ENCODE measurements around the gene TIMP2.

DNA sequence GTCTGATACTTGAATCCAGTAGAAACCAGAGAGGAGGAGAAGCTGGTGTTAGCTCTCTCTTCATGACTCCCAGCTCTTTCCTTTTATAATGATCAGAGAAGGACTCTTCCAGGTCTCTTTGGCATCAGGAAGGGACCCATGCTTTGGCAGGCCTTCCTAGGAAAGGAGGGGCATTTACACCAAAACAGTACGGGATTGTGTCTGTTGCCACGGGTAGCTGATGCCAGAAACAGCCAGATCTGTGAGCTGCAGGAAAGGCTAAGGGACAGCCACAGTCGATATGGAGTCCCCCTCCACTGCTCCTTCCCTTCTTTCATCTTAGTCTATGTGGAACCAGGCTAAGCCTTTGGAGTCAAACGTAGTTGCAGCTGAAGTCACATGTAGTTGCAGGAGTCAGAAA is 31.5 kb downstream of the TIMP2 start:
- TF ChIP-seq, protein P1, sequence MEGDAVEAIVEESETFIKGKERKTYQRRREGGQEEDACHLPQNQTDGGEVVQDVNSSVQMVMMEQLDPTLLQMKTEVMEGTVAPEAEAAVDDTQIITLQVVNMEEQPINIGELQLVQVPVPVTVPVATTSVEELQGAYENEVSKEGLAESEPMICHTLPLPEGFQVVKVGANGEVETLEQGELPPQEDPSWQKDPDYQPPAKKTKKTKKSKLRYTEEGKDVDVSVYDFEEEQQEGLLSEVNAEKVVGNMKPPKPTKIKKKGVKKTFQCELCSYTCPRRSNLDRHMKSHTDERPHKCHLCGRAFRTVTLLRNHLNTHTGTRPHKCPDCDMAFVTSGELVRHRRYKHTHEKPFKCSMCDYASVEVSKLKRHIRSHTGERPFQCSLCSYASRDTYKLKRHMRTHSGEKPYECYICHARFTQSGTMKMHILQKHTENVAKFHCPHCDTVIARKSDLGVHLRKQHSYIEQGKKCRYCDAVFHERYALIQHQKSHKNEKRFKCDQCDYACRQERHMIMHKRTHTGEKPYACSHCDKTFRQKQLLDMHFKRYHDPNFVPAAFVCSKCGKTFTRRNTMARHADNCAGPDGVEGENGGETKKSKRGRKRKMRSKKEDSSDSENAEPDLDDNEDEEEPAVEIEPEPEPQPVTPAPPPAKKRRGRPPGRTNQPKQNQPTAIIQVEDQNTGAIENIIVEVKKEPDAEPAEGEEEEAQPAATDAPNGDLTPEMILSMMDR (conservative IDR thresholded peaks at IDR 0.05 in 1 of 2, IDR thresholded peaks at IDR 0.05 in 1 of 2; ENCODE audit: extremely low read depth in 1 of 2, insufficient read depth in 1 of 2, low read depth in 1 of 2, low read length in 2 of 2): no peak
- TF ChIP-seq EZH2 (IDR thresholded peaks at IDR 0.05; ENCODE audit: borderline replicate concordance, low read length): no peak
